SW 1271 (cell line): ENCODE measurements around the gene TM6SF1.

Source experiments
- DNase-seq, 2 experiments: peaks; one replicate each; lab custom pipeline; 2025; lab: John Stamatoyannopoulos, UW

TM6SF1 gene

GRCh38 chr15:83174891-83175290 is 67.4 kb downstream of the TM6SF1 start:
- no peak for DNase-seq

- no peak for DNase-seq
These were observed 70.9 kb downstream of the TM6SF1 start for GRCh38 chr15:83178390-83178789.

- DNase-seq = no peak
These were observed 71.5 kb downstream of the TM6SF1 start for GRCh38 chr15:83178869-83179325.

GRCh38 chr15:83185561-83185960 is 78.1 kb downstream of the TM6SF1 start:
- no peak for DNase-seq
